Heart right ventricle (tissue), 16 donors: ENCODE measurements around the gene CD4. TPM values are rescaled to one million over a fixed set of nuclear protein-coding genes. Genes with fewer than 3 reads are reported as not detected.

Experiments
- ATAC-seq, 8 donors: fragments of 200-7000 bp; cut with Tn5 transposase; one replicate each; pipeline ENCODE4 v1.9.1; 2020; ENCODE audit warnings: mild to moderate bottlenecking in 8 of 8, moderate library complexity in 8 of 8, moderate number of reproducible peaks in 1 of 8
- DNase-seq, 2 donors: peaks; one replicate each; pipeline ENCODE4 v3.0.0-alpha.2; 2020
- H3K27ac ChIP-seq, 10 donors: fragments of 200-600 bp; sonication (generic) in 2 of 10; one replicate each; pipeline versions ENCODE4 v1.5.0 to v1.8.0; 2020 to 2022; ENCODE audit warnings: mild to moderate bottlenecking in 3 of 10
- H3K27me3 ChIP-seq, 7 donors: fragments of 200-600 bp; one replicate each; pipeline ENCODE4 v1.8.0; 2021 to 2022; ENCODE audit warnings: mild to moderate bottlenecking in 2 of 7
- H3K36me3 ChIP-seq, 9 donors: fragments of 200-600 bp; sonication (generic) in 1 of 9; one replicate each; pipeline versions ENCODE4 v1.5.0 to v1.8.0; 2020 to 2022; ENCODE audit warnings: mild to moderate bottlenecking in 2 of 9
- H3K4me1 ChIP-seq, 9 donors: fragments of 200-600 bp; sonication (generic) in 1 of 9; one replicate each; pipeline versions ENCODE4 v1.5.0 to v1.8.0; 2020 to 2022; ENCODE audit warnings: mild to moderate bottlenecking in 4 of 9
- H3K4me3 ChIP-seq, 10 donors: fragments of 200-600 bp; sonication (generic) in 2 of 10; one replicate each; pipeline versions ENCODE4 v1.5.0 to v1.8.0; 2020 to 2022; ENCODE audit warnings: mild to moderate bottlenecking in 7 of 10, moderate library complexity in 2 of 10
- H3K9me3 ChIP-seq, 11 donors: fragments of 200-600 bp in 10 of 11; sonication (generic) in 2 of 11; one replicate each; pipeline versions ENCODE4 v1.5.0 to v1.8.0; 2013 to 2022; ENCODE audit warnings: mild to moderate bottlenecking in 2 of 11, control low read depth in 1 of 11, moderate library complexity in 1 of 11
- CTCF ChIP-seq, 9 donors: fragments of 200-600 bp; sonication (generic) in 2 of 9; IDR thresholded peaks; one replicate each; pipeline versions ENCODE4 v1.5.0 to v1.8.0; 2021 to 2022; ENCODE audit warnings: antibody characterized with exemption in 9 of 9, mild to moderate bottlenecking in 5 of 9, moderate library complexity in 1 of 9
- WGBS, 2 donors: extraction: QIAGEN DNeasy Blood & Tissue Kit; methylation state at CpG; one replicate each; pipeline ENCODE4 v1.1.7; 2013; ENCODE audit warnings: inconsistent platforms in 1 of 2; 5-methylcytosine and 5-hydroxymethylcytosine counted together
- intact Hi-C, 10 donors: fragments of 100-400 bp; cut with DNase I; formaldehyde crosslinking; loops; one replicate each; pipeline versions ENCODE4 v1.11.1 to v1.14.2; 2022
- polyA plus RNA-seq, 2 donors: library from polyadenylated mRNA; stranded (reverse); fragments of 200-250 nt; gene quantifications; one replicate each; pipeline ENCODE4 v1.2.3, GENCODE V29; 2013
- total RNA-seq, 10 donors: library from RNA; stranded (reverse); fragmentation: NEBNext Ultra II Directional in 3 of 10; extraction: Animal tissue kit (Norgen Biotek cat#: 25700) in 3 of 10; gene quantifications; one replicate each; pipeline versions ENCODE4 v1.2.1 to v1.2.4, GENCODE V29; 2021 to 2023
- donor health status: Arrhythmogenic right ventricular cardiomyopathy.
- donor health status: ischemic (EF 13 %, LVEDD 7.1; RV severe dilation, severe dysfunction).
- donor health status: healthy with polysubstance abuse.
- donor health status: DM: no; HTN: yes; CAD: no.
- donor health status: DM: no; HTN: no; CAD: no.
- donor health status: ischemic (EF 25% LVEDD 6.9; RV normal size, moderate dysfunction).
- donor health status: ischemic (EF 25% LVEDD 5.7; RV mildly dilated, moderate dysfunction).
- donor health status: healthy.
- donor health status: DM: yes; HTN: yes; CAD: no.
- donor health status: Ischemic cardiomyopathy.
- donor health status: ischemic (EF 35%, LVEDD 5.7; RV mildly dilated, moderate dysfunction).
- donor health status: nonischemic (EF 11% LVEDD 7.7; RV severe dilation, severe dysfunction).
- donor health status: DM: yes; HTN: yes; CAD: no.
- donor health status: PGD.
- donor health status: ischemic (EF 29% LVEDD 5.4; RV normal size, mild dysfunction).
- donor health status: nonischemic (EF 23%, LVEDD 6.1; RV moderate dilation, normal function).

Gene CD4
- total and polyA plus RNA-seq, 12 donors: 2.6 to 44.3 (median 4.2) TPM

DNA sequence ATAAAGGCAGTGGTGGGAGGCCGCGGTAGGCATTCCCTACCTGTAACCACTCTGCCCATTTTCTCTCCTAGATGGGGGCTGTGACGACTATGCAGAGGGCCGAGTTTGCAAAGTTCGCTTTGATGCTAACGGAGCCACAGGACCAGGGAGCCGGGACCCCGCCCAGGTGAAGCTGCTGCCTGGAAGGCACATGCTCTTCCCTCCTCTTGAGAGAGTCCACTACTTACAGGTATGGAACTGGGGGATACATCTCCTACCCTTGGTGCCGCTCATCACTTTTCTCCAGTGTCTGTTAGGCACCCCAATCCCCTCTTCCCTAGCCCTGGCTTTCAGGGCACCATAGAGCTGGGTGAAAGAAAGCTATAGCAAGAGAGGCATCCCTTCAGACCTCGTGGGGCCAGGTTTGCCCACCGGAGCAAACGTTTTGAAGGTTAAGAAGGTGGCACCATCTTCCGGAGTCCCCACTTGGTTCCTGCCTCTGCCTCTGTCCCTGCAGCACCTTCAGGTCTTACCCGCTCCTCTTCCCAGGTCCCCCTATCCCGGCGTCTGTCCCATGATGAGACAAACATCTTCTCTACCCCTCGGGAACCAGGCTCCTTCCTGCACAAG, 36.9 kb downstream of the CD4 start:
- TF ChIP-seq CTCF (IDR thresholded peaks at IDR 0.05): no peak
- 79 to 82% methylated on average over 17 of the region's 17 CpGs for WGBS, 2 donors

DNA sequence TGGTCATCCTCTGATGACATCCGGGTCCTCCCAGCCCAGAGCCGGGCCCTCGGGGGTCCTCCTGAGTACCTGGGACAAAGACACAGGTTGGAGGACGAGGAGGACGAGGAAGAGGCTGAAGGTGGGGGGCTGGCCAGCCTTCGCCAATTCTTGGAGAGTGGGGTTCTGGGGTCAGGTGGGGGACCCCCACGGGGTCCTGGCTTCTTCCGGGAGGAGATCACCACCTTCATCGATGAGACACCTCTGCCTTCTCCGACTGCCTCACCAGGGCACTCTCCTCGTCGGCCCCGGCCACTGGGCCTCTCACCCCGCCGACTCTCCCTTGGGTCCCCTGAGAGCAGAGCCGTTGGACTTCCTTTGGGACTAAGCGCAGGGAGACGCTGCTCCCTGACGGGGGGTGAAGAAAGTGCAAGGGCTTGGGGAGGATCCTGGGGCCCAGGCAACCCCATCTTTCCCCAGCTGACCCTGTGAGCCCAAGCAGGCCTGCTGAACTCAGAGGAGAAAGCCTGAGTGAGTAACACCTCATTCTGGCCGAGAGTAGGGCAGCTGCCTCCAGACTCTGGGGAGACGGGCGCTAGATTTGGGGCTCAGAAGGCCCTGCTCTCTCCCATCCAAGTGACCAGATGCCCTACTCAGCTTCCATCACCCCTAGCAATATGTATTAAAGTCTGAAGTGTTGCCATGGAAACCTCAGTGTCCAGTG, 37.6 kb downstream of the CD4 start:
- H3K27ac ChIP-seq: peak overlapping the region in 8 of 10 donors; percentile 6 to 56 (median 44)

More for the DNA sequence above, 36.9 kb downstream of the CD4 start:
- H3K27ac ChIP-seq: no peak overlapping the region
- peaks cover 0 to 60% (median 0%) of the 10 kb centered on the region in 7 donors for H3K27me3 ChIP-seq
- intact Hi-C loops: loop anchor here (5.0 to 10.0 kb wide), 7 partner anchors 49 to 211 kb away; partner anchors contain the start of genes MLF2 (in 7 of the 10) and PTMS (in 1 of the 10)
- H3K9me3 ChIP-seq: no peaks in the 10 kb centered on the region
- peaks cover 15 to 63% (median 40%) of the 10 kb centered on the region in 9 donors for H3K4me1 ChIP-seq
- DNase-seq: no peak
- H3K4me3 ChIP-seq: no peak overlapping the region
- H3K36me3 ChIP-seq: peaks cover 0 to 12% (median 0%) of the 10 kb centered on the region in 9 donors
- ATAC-seq: no peak

GRCh38 chr12:6827437-6827911, 38.1 kb downstream of the CD4 start:
- DNase-seq: peak; percentile 86 to 89
- WGBS, 2 donors: 12 to 21% methylated on average over 8 of the region's 8 CpGs
- intact Hi-C loops: loop anchor here (5.0 to 10.0 kb wide), 7 partner anchors 50 to 213 kb away; partner anchors contain the start of genes MLF2 (in 7 of the 10) and PTMS (in 1 of the 10)
- peak; percentile 29 to 63 (median 56) for ATAC-seq
- Histone ChIP-seq H3K4me1 (peaks cover 8 to 54% (median 30%) of the 10 kb centered on the region in 9 donors), H3K36me3 (peaks cover 0 to 23% (median 0%) of the 10 kb centered on the region in 9 donors), H3K4me3 (peak overlapping the region in 2 of 10 donors; percentile 77 to 95), H3K27ac (peak overlapping the region in 8 of 10 donors; percentile 6 to 56 (median 44)), H3K9me3 (no peaks in the 10 kb centered on the region), H3K27me3 (peaks cover 0 to 52% (median 0%) of the 10 kb centered on the region in 7 donors)
- no peak for TF ChIP-seq CTCF (IDR thresholded peaks at IDR 0.05)

More for the DNA sequence above, 37.6 kb downstream of the CD4 start:
- Histone ChIP-seq H3K9me3 (no peaks in the 10 kb centered on the region), H3K36me3 (peaks cover 0 to 19% (median 0%) of the 10 kb centered on the region in 9 donors), H3K4me3 (no peak overlapping the region), H3K27me3 (peaks cover 0 to 58% (median 0%) of the 10 kb centered on the region in 7 donors), H3K4me1 (peaks cover 12 to 60% (median 36%) of the 10 kb centered on the region in 9 donors)
- WGBS, 2 donors: 76 to 79% methylated on average over 22 of the region's 22 CpGs
- DNase-seq: no peak
- TF ChIP-seq CTCF (IDR thresholded peaks at IDR 0.05): no peak
- ATAC-seq: no peak
- intact Hi-C loops: loop anchor here (5.0 to 10.0 kb wide), 7 partner anchors 50 to 212 kb away; partner anchors contain the start of genes MLF2 (in 7 of the 10) and PTMS (in 1 of the 10)
